GM21381 (cell line): ENCODE results near the gene POLR3GL.
"Not testable (repeated sequence)": the region's sequence is repeated elsewhere in the genome, so short reads cannot be mapped to it uniquely, and the experiment has no call there.

Experiments used
- ATAC-seq: cut with Tn5 transposase; IDR thresholded peaks from one replicate; pipeline ENCODE4 v1.9.1; 2021; ENCODE audit warnings: mild to moderate bottlenecking, moderate library complexity; ENCODE audit not compliant: unreplicated experiment

Gene POLR3GL

GRCh38 chr1:145964328-145965118 is at the start of gene POLR3GL, which contains the start of gene ANKRD34A:
POLR3GL (plus strand) TSS chr1:145964690; CDS start chr1:145974866, 10,176 bp downstream.
ANKRD34A (minus strand) TSS chr1:145964575; CDS start chr1:145961759, 2,816 bp downstream.
- peak; percentile 88 for ATAC-seq

GRCh38 chr1:145916745-145917144 is 47.7 kb upstream of the POLR3GL start:
- ATAC-seq: no peak

- no peak for ATAC-seq
Observed at GRCh38 chr1:145917595-145917994, 46.9 kb upstream of the POLR3GL start.

- ATAC-seq: peak; percentile 82
Observed at GRCh38 chr1:145918144-145918991, 46.1 kb upstream of the POLR3GL start, which contains the start of gene PEX11B. PEX11B (minus strand) TSS chr1:145918717; CDS start chr1:145918688, 29 bp downstream.

- peak; percentile 12 for ATAC-seq
Observed at GRCh38 chr1:145918992-145919939, 45.2 kb upstream of the POLR3GL start.

GRCh38 chr1:145920297-145920696 is 44.2 kb upstream of the POLR3GL start:
- ATAC-seq: not testable (repeated sequence)

- no peak for ATAC-seq
Observed at GRCh38 chr1:145922266-145922665, 42.2 kb upstream of the POLR3GL start.

- peak; percentile 4 for ATAC-seq
Observed at GRCh38 chr1:145926686-145927062, 37.8 kb upstream of the POLR3GL start.

GRCh38 chr1:145927063-145927886 is 37.2 kb upstream of the POLR3GL start, which contains the start of gene RBM8A:
RBM8A (minus strand) TSS chr1:145927484; CDS start chr1:145927426, 58 bp downstream.
- peak; percentile 94 for ATAC-seq

- no peak for ATAC-seq
Observed at GRCh38 chr1:145927916-145928643, 36.4 kb upstream of the POLR3GL start.

- not testable (repeated sequence) for ATAC-seq
Observed at GRCh38 chr1:145932522-145933009, 31.9 kb upstream of the POLR3GL start.

GRCh38 chr1:145935708-145936107 is 28.8 kb upstream of the POLR3GL start:
- ATAC-seq: no peak

GRCh38 chr1:145936247-145936646 is 28.2 kb upstream of the POLR3GL start:
- no peak for ATAC-seq

GRCh38 chr1:145937436-145937835 is 27.1 kb upstream of the POLR3GL start:
- ATAC-seq: no peak

GRCh38 chr1:145942405-145942804 is 22.1 kb upstream of the POLR3GL start:
- no peak for ATAC-seq

- no peak for ATAC-seq
Observed at GRCh38 chr1:145942871-145943270, 21.6 kb upstream of the POLR3GL start.

GRCh38 chr1:145944532-145944931 is 20.0 kb upstream of the POLR3GL start:
- no peak for ATAC-seq

- no peak for ATAC-seq
Observed at GRCh38 chr1:145946477-145946986, 18.0 kb upstream of the POLR3GL start.
